Right renal cortex interstitium (tissue), 3 donors: Measurements from ENCODE around the gene PRR23E. TPM values are rescaled to one million over a fixed set of nuclear protein-coding genes. Genes with fewer than 3 reads are reported as not detected.

Experiments used
- DNase-seq, 3 donors: peaks; one replicate each; pipeline ENCODE4 v3.0.0-alpha.2; 2013; ENCODE audit warnings: low read depth in 3 of 3, low spot score in 2 of 3
- polyA plus RNA-seq, 3 donors: library from polyadenylated mRNA; unstranded; fragments of 120-200 nt; gene quantifications; one replicate each; pipeline ENCODE4 v1.2.1, GENCODE V29; 2013; ENCODE audit not compliant: insufficient read length in 3 of 3

Gene PRR23E
- polyA plus RNA-seq, 3 donors = not detected

GRCh38 chr3:127222163-127222562 is 29.2 kb downstream of the PRR23E start:
- no peak for DNase-seq

GRCh38 chr3:127222664-127223063 is 29.7 kb downstream of the PRR23E start:
- DNase-seq = no peak

DNA sequence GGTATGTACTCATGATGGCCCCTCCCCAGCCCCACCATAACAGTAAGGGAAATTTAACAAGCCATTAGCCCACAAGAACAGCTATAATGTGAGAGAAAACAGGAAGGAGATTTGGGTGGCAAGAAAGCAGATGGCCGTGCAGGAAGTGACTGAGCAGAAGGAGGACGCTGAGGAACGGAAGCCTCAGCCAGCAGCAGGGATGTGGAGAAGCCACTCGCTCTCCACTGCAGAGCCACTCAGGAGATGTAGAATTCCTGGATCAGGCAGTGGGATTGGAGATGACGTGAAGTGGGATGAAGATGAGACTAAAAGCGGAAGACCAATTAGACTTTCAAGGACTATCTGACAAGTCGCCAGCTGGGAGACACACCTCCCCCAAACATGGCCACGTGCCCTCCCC is 31.2 kb downstream of the PRR23E start:
- DNase-seq = no peak

GRCh38 chr3:127226457-127226856 is 33.5 kb downstream of the PRR23E start:
- no peak for DNase-seq

DNA sequence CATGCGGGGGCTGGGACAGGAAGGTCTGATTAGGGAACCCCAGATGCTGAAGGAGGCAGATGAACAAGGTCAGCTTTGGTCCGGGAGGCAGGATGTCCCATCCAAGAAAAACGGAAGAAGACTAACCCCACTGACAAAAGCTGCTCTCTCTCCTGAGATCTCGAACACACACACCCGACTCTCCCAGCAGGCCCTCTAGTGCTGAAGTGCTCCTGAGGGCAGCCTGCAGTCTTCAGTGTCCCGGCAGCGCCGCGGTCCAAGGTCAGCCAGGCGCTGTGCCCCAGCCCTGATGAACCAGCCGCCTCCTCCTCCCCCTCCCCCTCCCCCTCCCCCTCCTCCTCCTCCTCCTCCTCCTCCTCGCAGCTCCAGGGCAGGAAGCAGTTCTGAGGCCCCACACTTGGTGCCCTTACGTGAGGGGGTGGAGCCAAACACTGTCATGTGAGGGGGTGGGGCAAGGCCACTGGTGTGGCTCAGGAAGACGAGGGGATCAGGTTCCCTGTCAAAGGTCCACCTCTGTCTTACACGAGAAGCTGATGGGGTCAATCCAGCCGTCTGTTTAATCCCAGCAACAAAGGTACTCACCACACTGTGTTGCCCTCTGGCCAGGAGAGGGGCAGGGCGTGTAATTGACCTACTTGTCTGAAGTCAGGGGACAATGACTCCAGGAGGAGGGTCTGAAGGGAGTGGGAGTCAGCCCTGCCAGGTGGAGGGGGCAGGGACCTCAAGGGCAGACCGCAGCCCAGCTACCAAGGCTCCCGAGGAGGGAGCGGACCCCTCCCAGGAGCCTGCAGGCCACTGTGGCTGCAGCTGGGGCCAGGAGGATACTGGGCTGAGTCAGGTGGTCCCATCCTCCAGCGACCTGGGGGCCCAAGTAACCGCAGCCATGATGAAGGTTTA is 34.3 kb downstream of the PRR23E start:
- no peak for DNase-seq

- DNase-seq = no peak
Measured at GRCh38 chr3:127228866-127229265, 35.9 kb downstream of the PRR23E start.

DNA sequence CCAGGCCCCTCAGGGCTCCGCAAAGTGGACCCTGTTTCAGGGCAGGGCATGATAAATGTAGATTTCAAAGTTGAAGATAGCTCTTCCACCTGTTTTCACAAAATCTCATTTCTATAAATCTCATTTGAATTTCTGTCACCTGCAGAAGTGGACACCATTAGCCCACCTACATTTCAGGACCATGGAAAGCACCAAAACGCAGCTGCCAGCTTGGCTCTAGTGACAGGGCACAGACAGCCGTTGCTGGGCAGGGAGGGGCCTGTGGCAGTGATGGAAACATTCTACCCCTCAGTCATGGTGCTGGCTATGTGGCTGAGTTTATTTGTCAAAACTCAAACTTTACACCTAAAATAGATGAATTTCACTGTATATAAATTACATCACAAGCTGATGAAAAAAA is 40.4 kb downstream of the PRR23E start:
- DNase-seq = peak; percentile 27 to 49 (median 45)

- DNase-seq = no peak
Measured at GRCh38 chr3:127234778-127235177, 41.8 kb downstream of the PRR23E start.

GRCh38 chr3:127235706-127236105 is 42.8 kb downstream of the PRR23E start:
- DNase-seq = no peak

GRCh38 chr3:127237835-127238234 is 44.9 kb downstream of the PRR23E start:
- no peak for DNase-seq

- DNase-seq = no peak
Measured at GRCh38 chr3:127238602-127239001, 45.7 kb downstream of the PRR23E start.

DNA sequence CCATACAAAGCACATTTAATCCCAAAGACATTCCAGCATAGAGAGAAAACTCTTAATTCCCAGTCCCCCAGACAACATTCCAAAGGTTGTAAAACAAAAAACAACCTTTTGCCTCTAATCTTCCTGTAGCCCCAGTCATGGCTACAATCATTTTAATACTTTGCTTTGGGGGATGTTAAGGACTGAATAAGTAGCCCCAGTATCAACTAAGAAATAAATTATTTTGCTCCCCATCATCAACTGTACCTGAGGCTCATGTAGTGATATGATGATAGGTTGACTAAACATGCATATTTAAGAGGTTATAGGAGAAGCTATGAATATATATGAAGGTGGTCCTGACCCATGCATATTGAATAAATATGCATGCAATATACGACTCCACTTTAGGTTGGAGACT is 54.4 kb downstream of the PRR23E start:
- DNase-seq = no peak

Other genes with a start within 250 kb of the PRR23E start
- gene PLXNA1, start 210.0 kb upstream of the PRR23E start, polyA plus RNA-seq = 10 to 100 TPM; 24.1 to 29.0 (median 27.9) TPM
- not detected for gene PRR20G, start 94.9 kb downstream of the PRR23E start, polyA plus RNA-seq